Measurements from ENCODE around the gene OR1M1. TPM values are rescaled to one million over a fixed set of nuclear protein-coding genes. Genes with fewer than 3 reads are reported as not detected.
"Not testable (repeated sequence)": the region's sequence is repeated elsewhere in the genome, so short reads cannot be mapped to it uniquely, and the experiment has no call there.

OR1M1 gene
- polyA plus RNA-seq, 3 donors, result not detected

DNA sequence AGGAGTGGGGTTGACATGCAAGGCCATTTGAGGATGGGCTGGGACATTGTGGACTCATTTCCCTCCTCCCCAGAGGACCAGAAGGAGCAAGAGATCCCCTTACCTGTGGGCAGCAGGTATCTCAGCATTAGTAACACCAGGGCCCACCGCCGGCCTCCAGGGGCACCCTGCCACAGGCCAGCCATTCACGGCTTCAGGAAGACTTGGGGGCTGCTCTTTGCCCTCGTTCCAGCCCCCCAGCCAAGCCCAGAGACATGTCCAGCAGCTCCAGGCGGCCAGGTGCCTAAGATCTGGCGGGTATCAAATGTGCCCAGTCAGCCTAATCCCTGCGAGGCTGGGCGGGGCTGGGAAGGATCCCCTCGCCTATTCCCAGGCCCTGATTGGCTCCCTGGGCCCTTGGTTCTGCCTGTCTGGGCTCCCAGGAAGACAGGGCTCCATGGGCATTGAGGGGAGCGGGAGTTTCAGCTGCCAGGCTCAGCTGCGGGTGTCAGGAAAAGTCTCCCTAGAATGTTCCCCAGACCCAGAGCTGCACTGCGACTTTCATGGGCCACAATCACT lies 21.3 kb upstream of the OR1M1 start:
- 71% methylated on average over 10 of the region's 12 CpGs for WGBS (ENCODE audit: insufficient coverage)
- no peaks in the 10 kb centered on the region for H4K20me1 ChIP-seq (ENCODE audit: insufficient read depth, low read length)
- no peaks in the 10 kb centered on the region for H3K4me1 Mint-ChIP-seq
- H3K27me3 Mint-ChIP-seq (ENCODE audit: low read depth in 3 of 3), result peaks cover 2 to 7% (median 5%) of the 10 kb centered on the region in 3 donors
- H3K27me3 ChIP-seq (ENCODE audit: control insufficient read depth in 2 of 2, insufficient read depth in 2 of 2, low read length in 2 of 2), result no peaks in the 10 kb centered on the region
- no peaks in the 10 kb centered on the region for H3K36me3 ChIP-seq (replicated peaks in 1 of 2; ENCODE audit: control insufficient read depth in 1 of 2, insufficient read depth in 2 of 2, low read length in 2 of 2)
- H2AFZ ChIP-seq (ENCODE audit: insufficient read depth, low read depth, low read length, poor library complexity, severe bottlenecking), result no peak overlapping the region
- H3K9ac ChIP-seq (ENCODE audit: insufficient read depth, low read length, poor library complexity, severe bottlenecking), result no peak overlapping the region
- H3K9me3 Mint-ChIP-seq, result peaks cover 0 to 3% (median 0%) of the 10 kb centered on the region in 7 donors
- H3K4me3 Mint-ChIP-seq, result no peak overlapping the region
- intact Hi-C loops (cut with micrococcal nuclease), result no loop called here
- no peak overlapping the region for H3K27ac Mint-ChIP-seq
- no peak for DNase-seq
- H3K27ac ChIP-seq (ENCODE audit: low read depth in 1 of 2, low read length in 2 of 2), result no peak overlapping the region
- H3K4me3 ChIP-seq (replicated peaks in 1 of 3; ENCODE audit: low read depth in 2 of 3, low read length in 3 of 3), result no peak overlapping the region
- no peaks in the 10 kb centered on the region for H3K9me3 ChIP-seq (replicated peaks in 1 of 2; ENCODE audit: control insufficient read depth in 1 of 2, insufficient read depth in 1 of 2, low read length in 2 of 2)
- H3K36me3 Mint-ChIP-seq, result no peaks in the 10 kb centered on the region
- no peak overlapping the region for H3K4me2 ChIP-seq (replicated peaks; ENCODE audit: extremely low read depth, low read length, poor library complexity, severe bottlenecking)
- TF ChIP-seq, protein P1, sequence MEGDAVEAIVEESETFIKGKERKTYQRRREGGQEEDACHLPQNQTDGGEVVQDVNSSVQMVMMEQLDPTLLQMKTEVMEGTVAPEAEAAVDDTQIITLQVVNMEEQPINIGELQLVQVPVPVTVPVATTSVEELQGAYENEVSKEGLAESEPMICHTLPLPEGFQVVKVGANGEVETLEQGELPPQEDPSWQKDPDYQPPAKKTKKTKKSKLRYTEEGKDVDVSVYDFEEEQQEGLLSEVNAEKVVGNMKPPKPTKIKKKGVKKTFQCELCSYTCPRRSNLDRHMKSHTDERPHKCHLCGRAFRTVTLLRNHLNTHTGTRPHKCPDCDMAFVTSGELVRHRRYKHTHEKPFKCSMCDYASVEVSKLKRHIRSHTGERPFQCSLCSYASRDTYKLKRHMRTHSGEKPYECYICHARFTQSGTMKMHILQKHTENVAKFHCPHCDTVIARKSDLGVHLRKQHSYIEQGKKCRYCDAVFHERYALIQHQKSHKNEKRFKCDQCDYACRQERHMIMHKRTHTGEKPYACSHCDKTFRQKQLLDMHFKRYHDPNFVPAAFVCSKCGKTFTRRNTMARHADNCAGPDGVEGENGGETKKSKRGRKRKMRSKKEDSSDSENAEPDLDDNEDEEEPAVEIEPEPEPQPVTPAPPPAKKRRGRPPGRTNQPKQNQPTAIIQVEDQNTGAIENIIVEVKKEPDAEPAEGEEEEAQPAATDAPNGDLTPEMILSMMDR (IDR thresholded peaks at IDR 0.05), result no peak
- no peaks in the 10 kb centered on the region for H3K79me2 ChIP-seq (ENCODE audit: insufficient read depth, low read length)
- no peaks in the 10 kb centered on the region for H3K4me1 ChIP-seq (ENCODE audit: control insufficient read depth in 1 of 2, insufficient read depth in 2 of 2, low read length in 2 of 2)

- Histone ChIP-seq H3K4me3 (replicated peaks in 1 of 3; ENCODE audit: low read depth in 2 of 3, low read length in 3 of 3) (no peak overlapping the region), H3K9ac (ENCODE audit: insufficient read depth, low read length, poor library complexity, severe bottlenecking) (no peak overlapping the region), H3K4me1 (ENCODE audit: control insufficient read depth in 1 of 2, insufficient read depth in 2 of 2, low read length in 2 of 2) (no peaks in the 10 kb centered on the region), H3K27me3 (ENCODE audit: control insufficient read depth in 2 of 2, insufficient read depth in 2 of 2, low read length in 2 of 2) (no peaks in the 10 kb centered on the region), H3K4me2 (replicated peaks; ENCODE audit: extremely low read depth, low read length, poor library complexity, severe bottlenecking) (no peak overlapping the region), H3K27ac (ENCODE audit: low read depth in 1 of 2, low read length in 2 of 2) (no peak overlapping the region), H3K36me3 (replicated peaks in 1 of 2; ENCODE audit: control insufficient read depth in 1 of 2, insufficient read depth in 2 of 2, low read length in 2 of 2) (no peaks in the 10 kb centered on the region), H3K9me3 (replicated peaks in 1 of 2; ENCODE audit: control insufficient read depth in 1 of 2, insufficient read depth in 1 of 2, low read length in 2 of 2) (no peaks in the 10 kb centered on the region), H4K20me1 (ENCODE audit: insufficient read depth, low read length) (no peaks in the 10 kb centered on the region), H3K79me2 (ENCODE audit: insufficient read depth, low read length) (no peaks in the 10 kb centered on the region), H2AFZ (ENCODE audit: insufficient read depth, low read depth, low read length, poor library complexity, severe bottlenecking) (no peak overlapping the region)
- DNase-seq, result no peak
- H3K4me1 Mint-ChIP-seq, result no peaks in the 10 kb centered on the region
- H3K27ac Mint-ChIP-seq, result no peak overlapping the region
- intact Hi-C loops (cut with micrococcal nuclease), result loop anchor here in 1 of 2 donors (10.0 kb wide), 1 partner anchor 485 kb away; no protein-coding TSS in a partner anchor
- H3K27me3 Mint-ChIP-seq (ENCODE audit: low read depth in 3 of 3), result peaks cover 2 to 5% (median 3%) of the 10 kb centered on the region in 3 donors
- WGBS (ENCODE audit: insufficient coverage), result 55% methylated on average over 4 of the region's 5 CpGs
- peaks cover 0 to 3% (median 0%) of the 10 kb centered on the region in 7 donors for H3K9me3 Mint-ChIP-seq
- no peak overlapping the region for H3K4me3 Mint-ChIP-seq
- TF ChIP-seq, protein P1 (IDR thresholded peaks at IDR 0.05), result no peak
- no peaks in the 10 kb centered on the region for H3K36me3 Mint-ChIP-seq
Measured at GRCh38 chr19:9070066-9070465, 16.8 kb upstream of the OR1M1 start.

- H3K27me3 ChIP-seq (ENCODE audit: control insufficient read depth in 2 of 2, insufficient read depth in 2 of 2, low read length in 2 of 2); H3K4me3 ChIP-seq (replicated peaks in 1 of 3; ENCODE audit: low read depth in 2 of 3, low read length in 3 of 3); H3K36me3 ChIP-seq (replicated peaks in 1 of 2; ENCODE audit: control insufficient read depth in 1 of 2, insufficient read depth in 2 of 2, low read length in 2 of 2); H3K27ac Mint-ChIP-seq; H2AFZ ChIP-seq (ENCODE audit: insufficient read depth, low read depth, low read length, poor library complexity, severe bottlenecking); DNase-seq; H3K4me1 ChIP-seq (ENCODE audit: control insufficient read depth in 1 of 2, insufficient read depth in 2 of 2, low read length in 2 of 2); H3K27ac ChIP-seq (ENCODE audit: low read depth in 1 of 2, low read length in 2 of 2); H3K4me2 ChIP-seq (replicated peaks; ENCODE audit: extremely low read depth, low read length, poor library complexity, severe bottlenecking); H3K9me3 ChIP-seq (replicated peaks in 1 of 2; ENCODE audit: control insufficient read depth in 1 of 2, insufficient read depth in 1 of 2, low read length in 2 of 2); H4K20me1 ChIP-seq (ENCODE audit: insufficient read depth, low read length); H3K27me3 Mint-ChIP-seq (ENCODE audit: low read depth in 3 of 3); H3K36me3 Mint-ChIP-seq; H3K79me2 ChIP-seq (ENCODE audit: insufficient read depth, low read length); H3K9ac ChIP-seq (ENCODE audit: insufficient read depth, low read length, poor library complexity, severe bottlenecking); H3K9me3 Mint-ChIP-seq; H3K4me1 Mint-ChIP-seq; H3K4me3 Mint-ChIP-seq: not testable (repeated sequence)
- 93% methylated on average over 5 of the region's 6 CpGs for WGBS (ENCODE audit: insufficient coverage)
- intact Hi-C loops (cut with micrococcal nuclease), result loop anchor here in 1 of 2 donors (10.0 kb wide), 1 partner anchor 487 kb away; no protein-coding TSS in a partner anchor
Measured at GRCh38 chr19:9071720-9072119, 15.1 kb upstream of the OR1M1 start.

All from CD14-positive monocyte (primary cell).